GM18511 (cell line): ENCODE data around the gene SPI1.

Source experiments
- ATAC-seq: cut with Tn5 transposase; IDR thresholded peaks from one replicate; pipeline ENCODE4 v1.9.1; 2021; ENCODE audit warnings: mild to moderate bottlenecking, moderate library complexity; ENCODE audit not compliant: unreplicated experiment

SPI1 gene

GRCh38 chr11:47378010-47378835, at the start of gene SPI1:
Gene SPI1 (minus strand): TSS chr11:47378547. CDS start chr11:47378353, 194 bp downstream.
- peak; percentile 86 for ATAC-seq

GRCh38 chr11:47426062-47426956, 48.0 kb upstream of the SPI1 start, which contains the start of gene PSMC3:
Gene PSMC3 (minus strand): TSS chr11:47426439. CDS start chr11:47426279, 160 bp downstream.
- ATAC-seq, result peak; percentile 86

GRCh38 chr11:47425611-47426010, 47.3 kb upstream of the SPI1 start:
- no peak for ATAC-seq

GRCh38 chr11:47418454-47419259, 40.3 kb upstream of the SPI1 start:
- ATAC-seq, result no peak

GRCh38 chr11:47417712-47418111, 39.4 kb upstream of the SPI1 start:
- no peak for ATAC-seq

- no peak for ATAC-seq
These were observed 37.7 kb upstream of the SPI1 start for GRCh38 chr11:47415949-47416472.

- no peak for ATAC-seq
These were observed 36.9 kb upstream of the SPI1 start for GRCh38 chr11:47415091-47415854.

- ATAC-seq, result no peak
These were observed 36.3 kb upstream of the SPI1 start for GRCh38 chr11:47414685-47415070.

- ATAC-seq, result no peak
These were observed 35.7 kb upstream of the SPI1 start for GRCh38 chr11:47413908-47414684.

GRCh38 chr11:47413351-47413750, 35.0 kb upstream of the SPI1 start:
- ATAC-seq, result no peak

GRCh38 chr11:47411884-47412746, 33.8 kb upstream of the SPI1 start:
- no peak for ATAC-seq

- no peak for ATAC-seq
These were observed 32.3 kb upstream of the SPI1 start for GRCh38 chr11:47410370-47411264.

GRCh38 chr11:47409440-47410369, 31.4 kb upstream of the SPI1 start:
- ATAC-seq, result no peak

GRCh38 chr11:47408598-47409439, 30.5 kb upstream of the SPI1 start:
- ATAC-seq, result no peak
